Measurements from ENCODE around the gene PUSL1. TPM values are rescaled to one million over a fixed set of nuclear protein-coding genes. Genes with fewer than 3 reads are reported as not detected.

PUSL1 gene
- polyA plus RNA-seq, 1 donor (not counting 4 experiments of a cell fraction or from before 2014, with no cell fraction given), result 11.4 TPM

DNA sequence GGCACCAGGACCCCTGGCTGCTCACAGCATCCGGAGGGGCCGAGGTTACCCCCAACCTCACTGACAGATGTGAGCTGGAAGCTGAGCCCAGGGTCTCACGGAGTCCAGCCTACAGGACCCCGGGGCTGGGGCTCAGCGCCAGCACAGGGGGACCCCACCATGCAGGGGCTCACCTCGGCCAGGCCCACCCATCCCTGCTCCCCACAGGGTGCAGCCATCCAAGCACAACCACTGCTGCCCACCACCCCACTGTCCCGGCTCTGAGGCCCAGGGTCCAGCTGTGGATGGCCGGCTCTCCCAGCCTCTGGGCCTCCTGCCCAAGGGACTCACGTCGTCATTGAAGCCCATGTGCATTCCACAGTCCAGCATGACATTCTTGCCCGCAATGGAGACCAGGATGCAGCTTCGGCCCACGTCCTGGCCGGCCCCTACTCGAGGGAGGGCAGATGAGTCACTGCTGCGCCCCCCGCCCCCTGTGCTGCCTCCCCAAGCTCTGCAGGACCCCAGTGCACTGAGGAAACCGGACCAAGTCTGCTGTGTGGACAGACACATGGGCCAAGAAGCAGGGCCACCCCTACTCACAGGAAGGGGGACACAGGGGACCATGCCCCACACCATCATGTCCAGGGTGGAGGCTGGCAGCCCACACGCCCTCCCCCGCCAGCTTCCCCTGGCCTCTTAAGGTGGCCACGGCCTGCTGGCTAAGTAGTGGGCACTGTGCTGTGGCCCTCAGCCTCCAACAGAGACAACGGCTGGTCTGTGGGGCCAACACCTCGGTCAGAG lies 12.5 kb downstream of the PUSL1 start:
- no peak overlapping the region for H3K4me3 ChIP-seq (ENCODE audit: control insufficient read depth in 2 of 3, extremely low read depth in 1 of 3, insufficient read depth in 2 of 3, low read depth in 1 of 3, low read length in 3 of 3)
- DNase-seq (ENCODE audit: low read depth, low spot score), result no peak
- H3K27me3 ChIP-seq (ENCODE audit: control insufficient read depth, extremely low read depth, insufficient read depth, low read length), result no peaks in the 10 kb centered on the region
- no peak overlapping the region for H3K9ac ChIP-seq (ENCODE audit: control insufficient read depth, extremely low read depth, insufficient read depth, low read length)
- H3K9me3 ChIP-seq (ENCODE audit: control insufficient read depth, low read depth, low read length), result no peaks in the 10 kb centered on the region
- H2AFZ ChIP-seq (ENCODE audit: control insufficient read depth, low read length), result no peak overlapping the region
- no peaks in the 10 kb centered on the region for H3K9me1 ChIP-seq (ENCODE audit: control insufficient read depth, extremely low read depth, insufficient read depth, low read length)
- dilution Hi-C loops (cut with MboI; ENCODE audit: extremely low pct_ligation_motif_present, low sequenced_read_pairs), result no loop called here
- H3K4me1 ChIP-seq (ENCODE audit: control insufficient read depth, extremely low read depth, insufficient read depth, low read length), result peaks cover 32% of the 10 kb centered on the region
- peaks cover 70% of the 10 kb centered on the region for H3K79me2 ChIP-seq (ENCODE audit: control insufficient read depth, insufficient read depth, low read length)
- FAIRE-seq, result no peak
- no peak overlapping the region for H3K4me2 ChIP-seq (ENCODE audit: control insufficient read depth, extremely low read depth, insufficient read depth, low read depth, low read length)
- H3K36me3 ChIP-seq (ENCODE audit: control insufficient read depth in 2 of 2, extremely low read depth in 1 of 2, insufficient read depth in 2 of 2, low read length in 2 of 2), result peaks cover 17 to 27% of the 10 kb centered on the region in 2 experiments
- no peak overlapping the region for H3K27ac ChIP-seq (ENCODE audit: control insufficient read depth, insufficient read depth, low read length)
- H4K20me1 ChIP-seq (ENCODE audit: control insufficient read depth, extremely low read depth, insufficient read depth, low read length), result peaks cover 13% of the 10 kb centered on the region
- no peak for TF ChIP-seq EZH2 (IDR thresholded peaks at IDR 0.05; ENCODE audit: low read length)
- TF ChIP-seq, protein P1, sequence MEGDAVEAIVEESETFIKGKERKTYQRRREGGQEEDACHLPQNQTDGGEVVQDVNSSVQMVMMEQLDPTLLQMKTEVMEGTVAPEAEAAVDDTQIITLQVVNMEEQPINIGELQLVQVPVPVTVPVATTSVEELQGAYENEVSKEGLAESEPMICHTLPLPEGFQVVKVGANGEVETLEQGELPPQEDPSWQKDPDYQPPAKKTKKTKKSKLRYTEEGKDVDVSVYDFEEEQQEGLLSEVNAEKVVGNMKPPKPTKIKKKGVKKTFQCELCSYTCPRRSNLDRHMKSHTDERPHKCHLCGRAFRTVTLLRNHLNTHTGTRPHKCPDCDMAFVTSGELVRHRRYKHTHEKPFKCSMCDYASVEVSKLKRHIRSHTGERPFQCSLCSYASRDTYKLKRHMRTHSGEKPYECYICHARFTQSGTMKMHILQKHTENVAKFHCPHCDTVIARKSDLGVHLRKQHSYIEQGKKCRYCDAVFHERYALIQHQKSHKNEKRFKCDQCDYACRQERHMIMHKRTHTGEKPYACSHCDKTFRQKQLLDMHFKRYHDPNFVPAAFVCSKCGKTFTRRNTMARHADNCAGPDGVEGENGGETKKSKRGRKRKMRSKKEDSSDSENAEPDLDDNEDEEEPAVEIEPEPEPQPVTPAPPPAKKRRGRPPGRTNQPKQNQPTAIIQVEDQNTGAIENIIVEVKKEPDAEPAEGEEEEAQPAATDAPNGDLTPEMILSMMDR (optimal IDR thresholded peaks at IDR 0.05 in 1 of 3, IDR thresholded peaks at IDR 0.05 in 1 of 3, conservative IDR thresholded peaks at IDR 0.05 in 1 of 3; ENCODE audit: extremely low read depth in 1 of 3, insufficient read depth in 2 of 3, low read length in 3 of 3), result no peak

DNA sequence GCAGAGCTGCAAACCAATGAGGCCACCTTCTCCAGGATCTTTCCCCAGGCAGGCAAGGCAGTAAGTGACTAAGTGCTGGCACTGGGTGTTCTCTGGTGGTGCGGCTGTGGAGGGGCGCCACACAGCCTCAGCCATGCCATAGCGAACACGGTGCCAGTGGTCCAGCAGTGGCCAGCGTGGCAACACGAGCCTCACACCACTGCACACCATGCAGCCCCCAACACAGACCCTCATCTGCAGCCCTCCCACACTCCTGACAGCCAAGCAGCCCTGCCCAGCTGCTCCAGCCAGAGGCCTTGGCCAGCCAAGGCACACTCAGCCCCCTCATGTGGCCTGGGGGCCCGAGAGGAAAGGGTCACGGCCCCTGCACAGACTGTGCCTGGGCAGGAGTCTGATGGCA lies 13.1 kb downstream of the PUSL1 start:
- H3K4me2 ChIP-seq (ENCODE audit: control insufficient read depth, extremely low read depth, insufficient read depth, low read depth, low read length), result no peak overlapping the region
- no peak overlapping the region for H3K4me3 ChIP-seq (ENCODE audit: control insufficient read depth in 2 of 3, extremely low read depth in 1 of 3, insufficient read depth in 2 of 3, low read depth in 1 of 3, low read length in 3 of 3)
- no peak overlapping the region for H3K27ac ChIP-seq (ENCODE audit: control insufficient read depth, insufficient read depth, low read length)
- peaks cover 35% of the 10 kb centered on the region for H3K4me1 ChIP-seq (ENCODE audit: control insufficient read depth, extremely low read depth, insufficient read depth, low read length)
- H3K27me3 ChIP-seq (ENCODE audit: control insufficient read depth, extremely low read depth, insufficient read depth, low read length), result no peaks in the 10 kb centered on the region
- no peaks in the 10 kb centered on the region for H3K9me3 ChIP-seq (ENCODE audit: control insufficient read depth, low read depth, low read length)
- no peak for FAIRE-seq
- no peak overlapping the region for H2AFZ ChIP-seq (ENCODE audit: control insufficient read depth, low read length)
- no peak for TF ChIP-seq EZH2 (IDR thresholded peaks at IDR 0.05; ENCODE audit: low read length)
- TF ChIP-seq, protein P1 (optimal IDR thresholded peaks at IDR 0.05 in 1 of 3, IDR thresholded peaks at IDR 0.05 in 1 of 3, conservative IDR thresholded peaks at IDR 0.05 in 1 of 3; ENCODE audit: extremely low read depth in 1 of 3, insufficient read depth in 2 of 3, low read length in 3 of 3), result no peak
- peaks cover 75% of the 10 kb centered on the region for H3K79me2 ChIP-seq (ENCODE audit: control insufficient read depth, insufficient read depth, low read length)
- dilution Hi-C loops (cut with MboI; ENCODE audit: extremely low pct_ligation_motif_present, low sequenced_read_pairs), result no loop called here
- peaks cover 13% of the 10 kb centered on the region for H4K20me1 ChIP-seq (ENCODE audit: control insufficient read depth, extremely low read depth, insufficient read depth, low read length)
- no peaks in the 10 kb centered on the region for H3K9me1 ChIP-seq (ENCODE audit: control insufficient read depth, extremely low read depth, insufficient read depth, low read length)
- peaks cover 17 to 27% of the 10 kb centered on the region in 2 experiments for H3K36me3 ChIP-seq (ENCODE audit: control insufficient read depth in 2 of 2, extremely low read depth in 1 of 2, insufficient read depth in 2 of 2, low read length in 2 of 2)
- no peak for DNase-seq (ENCODE audit: low read depth, low spot score)
- no peak overlapping the region for H3K9ac ChIP-seq (ENCODE audit: control insufficient read depth, extremely low read depth, insufficient read depth, low read length)

Data from keratinocyte (primary cell).